GF-D8 (cell line): ENCODE data around the gene CEP131.
A peak's percentile ranks its signal among the peaks of the same experiment; 100 is the strongest.

Source experiments
- DNase-seq: peaks from one replicate; lab custom pipeline; 2025; lab: John Stamatoyannopoulos, UW

Gene CEP131

DNA sequence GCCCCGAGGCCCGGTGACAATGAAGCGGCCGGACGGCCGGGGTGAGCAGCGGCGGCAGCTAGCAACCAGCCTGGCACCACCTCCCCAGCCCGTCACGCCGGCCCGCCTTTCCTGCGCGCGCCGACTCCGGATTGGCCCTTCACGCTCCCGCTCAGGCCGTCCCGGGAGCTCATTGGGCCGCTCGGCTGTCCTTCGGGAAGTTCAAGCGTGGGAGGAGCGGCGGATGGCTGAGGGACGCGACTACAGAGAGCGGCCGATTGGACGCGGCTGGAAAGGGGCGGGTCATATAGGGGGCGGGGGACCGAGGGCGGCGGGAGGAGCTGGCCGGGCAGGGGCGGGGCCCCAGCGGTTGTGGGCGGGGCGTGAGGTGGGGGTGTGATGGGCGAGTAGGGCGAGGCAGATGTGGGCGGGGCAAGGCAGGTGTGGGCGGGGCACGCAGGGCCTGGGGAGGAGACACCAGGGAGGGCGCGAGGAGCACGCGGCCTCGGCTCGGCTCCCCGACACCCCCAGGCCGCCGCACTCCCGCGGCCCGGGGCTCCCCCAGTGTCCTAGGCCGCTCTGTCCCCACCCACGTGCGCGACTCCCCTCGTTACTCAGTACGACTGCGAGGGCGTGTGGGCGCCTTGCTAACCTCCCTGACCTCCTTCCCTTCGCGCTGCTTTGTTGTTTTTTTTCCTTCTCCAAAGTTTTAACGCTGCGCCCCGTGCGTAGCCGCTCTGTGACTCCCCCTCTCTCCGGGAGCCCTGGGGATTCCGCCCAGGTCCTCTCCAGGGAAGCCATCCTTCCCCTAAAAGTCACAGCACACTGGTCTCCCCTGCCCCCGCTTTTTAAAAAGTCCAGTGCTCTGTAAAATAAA, at the start of gene CEP131:
CEP131 (minus strand) TSS at position 60 of the 856 bp plus-strand sequence. CDS start 2,909 bp downstream, outside the sequence.
- DNase-seq: peak; percentile 92

DNA sequence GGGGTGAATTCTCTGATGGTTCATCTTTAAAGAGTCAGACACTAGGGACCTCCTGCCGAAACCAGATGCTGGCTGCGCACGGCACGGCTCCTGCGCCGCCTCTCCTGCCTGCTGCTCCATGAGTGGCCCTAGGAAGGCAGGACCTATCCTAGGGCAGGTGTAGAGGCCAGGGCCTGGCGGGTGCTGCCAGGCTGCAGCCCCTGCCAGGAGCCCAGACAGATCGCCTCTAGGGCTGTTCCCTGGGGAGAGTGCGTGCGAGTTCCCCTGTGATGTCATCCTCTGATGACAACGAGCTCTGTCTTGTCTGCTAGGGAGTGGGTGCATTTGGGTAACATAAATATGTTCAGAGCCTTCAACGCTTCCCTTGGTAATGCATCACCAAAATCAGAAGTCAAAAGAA, 48.5 kb upstream of the CEP131 start:
- DNase-seq: no peak

DNA sequence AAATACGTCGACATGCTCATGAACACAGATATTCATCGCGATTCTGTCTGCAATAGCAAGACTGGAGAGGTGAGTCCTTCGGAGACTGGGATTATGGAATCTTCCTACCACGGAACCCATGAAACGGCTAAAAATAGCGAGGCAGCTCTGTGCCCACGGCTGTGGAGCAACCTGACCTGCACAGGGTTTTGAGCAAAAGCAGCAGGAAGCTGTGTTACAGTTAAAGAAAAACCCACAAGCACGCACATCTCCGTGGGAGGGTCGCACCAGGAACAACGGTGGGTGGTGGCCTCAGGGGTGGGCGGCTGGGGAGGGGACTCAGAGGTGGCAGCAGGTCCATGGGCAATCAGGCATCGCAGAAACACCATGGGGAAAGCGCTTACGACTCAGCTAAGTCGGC, 47.5 kb upstream of the CEP131 start:
- DNase-seq: peak; percentile 27

DNA sequence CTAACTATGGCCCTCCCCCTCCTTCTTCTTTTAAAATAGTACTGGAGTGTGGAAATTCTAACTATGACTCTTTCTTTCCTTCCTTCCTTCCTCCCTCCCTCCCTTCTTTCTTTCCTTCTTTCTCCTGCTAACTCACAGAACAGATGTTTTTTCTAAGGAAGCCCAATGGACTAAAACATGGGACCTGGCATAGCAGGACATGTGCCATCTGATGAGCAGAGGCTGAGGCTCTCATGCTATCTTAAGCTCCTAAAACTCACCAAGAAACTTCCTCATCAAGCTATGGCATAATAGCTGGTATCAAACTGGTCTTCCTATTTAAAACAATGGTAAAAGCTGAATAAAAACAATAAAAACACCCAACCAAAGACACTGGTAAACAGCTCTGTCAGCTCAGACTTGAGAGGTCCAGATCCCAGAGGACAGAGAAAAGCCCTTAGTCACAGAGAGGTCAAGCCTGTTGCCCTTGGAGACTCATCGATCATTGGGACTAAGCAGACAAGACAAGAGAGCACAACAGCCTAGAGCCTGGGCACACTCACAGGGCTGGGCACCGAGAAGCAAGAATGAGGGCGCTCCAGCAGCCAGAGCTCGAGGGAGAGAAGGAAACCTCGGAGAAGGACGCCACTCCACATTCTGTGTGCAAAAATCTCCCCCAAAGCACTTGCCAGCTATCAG, 44.8 kb upstream of the CEP131 start:
- peak; percentile 19 for DNase-seq

GRCh38 chr17:81265576-81265975, 42.8 kb upstream of the CEP131 start:
- no peak for DNase-seq

GRCh38 chr17:81264640-81265039, 41.9 kb upstream of the CEP131 start:
- no peak for DNase-seq

GRCh38 chr17:81263371-81264181, 40.8 kb upstream of the CEP131 start:
- no peak for DNase-seq

- DNase-seq: no peak
These were observed 39.0 kb upstream of the CEP131 start for GRCh38 chr17:81261582-81262336.

GRCh38 chr17:81261096-81261495, 38.3 kb upstream of the CEP131 start:
- no peak for DNase-seq

GRCh38 chr17:81260641-81261040, 37.9 kb upstream of the CEP131 start:
- no peak for DNase-seq

GRCh38 chr17:81260171-81260570, 37.4 kb upstream of the CEP131 start:
- DNase-seq: no peak

GRCh38 chr17:81259058-81259605, 36.4 kb upstream of the CEP131 start:
- no peak for DNase-seq

DNA sequence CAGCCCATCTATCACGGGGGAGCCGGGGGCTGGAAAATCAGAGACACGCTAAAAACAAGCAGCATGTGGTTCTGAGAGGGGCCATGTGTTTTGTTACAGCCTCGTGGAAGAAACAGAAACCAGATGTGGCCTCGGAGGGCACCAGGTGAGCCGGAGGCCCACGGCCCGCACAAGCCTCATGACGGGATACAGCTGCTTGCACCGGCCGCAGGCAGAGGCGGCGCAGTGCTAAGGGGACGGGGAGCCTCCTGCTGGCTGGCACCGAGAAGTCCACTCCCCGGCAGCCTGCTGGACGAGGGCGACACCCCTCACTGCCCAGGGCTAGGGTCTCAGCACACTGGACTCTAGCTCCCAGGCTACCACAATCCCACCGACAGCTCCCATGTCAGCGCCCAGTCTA, 35.5 kb upstream of the CEP131 start:
- no peak for DNase-seq

DNA sequence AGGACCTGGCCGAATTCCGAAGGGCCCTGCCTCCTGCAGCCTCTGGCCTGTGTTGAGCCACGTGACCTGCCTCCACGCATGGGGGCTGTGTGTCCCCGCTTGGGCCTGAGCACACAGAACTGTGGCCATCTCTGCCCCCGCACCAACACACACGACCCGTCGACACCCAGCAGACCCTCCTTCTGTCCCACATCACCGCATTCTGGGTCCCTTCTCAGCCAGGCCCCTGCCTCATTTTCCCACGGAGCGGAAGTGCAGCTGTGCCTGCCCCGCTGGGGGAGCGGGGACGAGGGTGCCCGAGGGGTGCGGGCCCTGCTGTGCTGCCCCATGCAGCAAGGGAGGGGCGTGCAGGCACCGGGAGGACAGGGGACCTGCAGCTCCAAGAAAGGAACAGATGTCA, 34.8 kb upstream of the CEP131 start:
- no peak for DNase-seq

DNA sequence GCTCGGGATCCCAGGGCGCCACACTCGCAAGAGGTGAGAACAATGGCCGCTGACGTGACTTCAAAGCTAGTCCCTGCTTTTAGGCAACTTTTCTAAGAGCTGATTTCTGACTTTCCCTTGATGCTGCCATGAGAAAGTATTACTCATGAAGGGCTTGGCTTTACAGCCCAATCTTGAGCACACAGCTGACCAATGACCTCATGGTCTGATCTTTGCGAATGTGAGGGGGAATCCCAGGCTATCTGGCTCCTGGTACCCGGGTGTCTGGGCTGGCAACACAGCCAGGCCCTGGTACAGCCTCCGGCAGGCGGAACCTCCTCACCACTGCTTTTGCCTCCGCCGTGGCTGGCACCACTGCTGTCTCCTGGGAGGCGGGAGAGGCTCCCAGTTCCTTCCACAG, 33.9 kb upstream of the CEP131 start:
- DNase-seq: no peak

DNA sequence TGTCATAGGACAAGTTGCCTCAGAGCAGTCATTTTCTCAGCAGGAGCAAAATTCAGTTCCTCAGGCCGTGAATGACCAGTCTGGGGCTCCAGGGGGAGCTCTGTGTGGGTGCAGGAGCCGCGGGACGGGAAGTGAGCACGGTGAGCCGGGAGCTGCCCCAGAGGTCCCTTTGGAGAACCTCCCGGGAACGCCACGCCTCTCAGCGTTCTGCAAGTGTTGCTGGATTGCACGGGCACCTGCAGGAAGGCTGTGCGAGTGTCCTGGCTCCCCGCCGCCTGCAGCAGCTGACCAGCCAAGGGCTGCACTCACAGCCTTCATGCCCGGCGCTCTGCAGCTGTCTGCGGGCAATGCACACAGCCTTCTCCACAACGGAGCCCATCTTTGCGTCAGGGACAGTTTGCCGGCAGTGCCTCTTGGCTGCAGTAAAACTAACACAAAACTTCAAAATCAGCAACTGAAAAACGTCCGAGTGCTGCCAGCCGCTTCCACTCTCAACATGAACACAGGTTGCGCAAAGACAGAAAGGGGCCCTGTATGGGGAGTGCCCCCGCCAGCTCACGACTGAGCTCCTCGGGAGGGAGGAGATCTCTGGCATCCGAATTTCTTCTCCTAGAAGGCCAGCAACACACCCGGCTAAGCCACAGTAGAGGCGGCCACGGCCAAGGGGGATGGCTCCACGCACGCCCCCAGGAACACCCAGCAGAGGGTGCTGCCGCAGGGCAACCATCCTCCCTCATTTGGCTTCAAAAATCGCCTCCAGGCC, 32.4 kb upstream of the CEP131 start:
- DNase-seq: peak; percentile 49

GRCh38 chr17:81253358-81254131, 30.8 kb upstream of the CEP131 start:
- no peak for DNase-seq

DNA sequence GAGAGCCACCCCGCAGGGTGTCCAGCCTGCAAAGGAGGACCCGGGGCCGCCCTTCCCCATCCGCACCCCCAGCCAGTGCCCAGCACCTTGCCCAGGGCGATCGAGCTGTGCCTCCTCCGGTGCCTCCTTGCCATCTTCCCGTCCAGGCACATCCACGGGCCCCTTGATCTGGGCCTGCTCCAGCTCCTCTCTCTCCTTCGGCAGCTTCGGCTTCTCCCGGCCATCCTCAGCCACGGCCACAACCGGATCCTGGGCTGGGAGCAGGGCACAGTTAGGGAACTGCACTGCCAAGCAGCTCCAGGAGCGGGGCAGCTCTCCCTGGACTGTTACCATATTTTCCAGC, 30.2 kb upstream of the CEP131 start:
- DNase-seq: no peak

DNA sequence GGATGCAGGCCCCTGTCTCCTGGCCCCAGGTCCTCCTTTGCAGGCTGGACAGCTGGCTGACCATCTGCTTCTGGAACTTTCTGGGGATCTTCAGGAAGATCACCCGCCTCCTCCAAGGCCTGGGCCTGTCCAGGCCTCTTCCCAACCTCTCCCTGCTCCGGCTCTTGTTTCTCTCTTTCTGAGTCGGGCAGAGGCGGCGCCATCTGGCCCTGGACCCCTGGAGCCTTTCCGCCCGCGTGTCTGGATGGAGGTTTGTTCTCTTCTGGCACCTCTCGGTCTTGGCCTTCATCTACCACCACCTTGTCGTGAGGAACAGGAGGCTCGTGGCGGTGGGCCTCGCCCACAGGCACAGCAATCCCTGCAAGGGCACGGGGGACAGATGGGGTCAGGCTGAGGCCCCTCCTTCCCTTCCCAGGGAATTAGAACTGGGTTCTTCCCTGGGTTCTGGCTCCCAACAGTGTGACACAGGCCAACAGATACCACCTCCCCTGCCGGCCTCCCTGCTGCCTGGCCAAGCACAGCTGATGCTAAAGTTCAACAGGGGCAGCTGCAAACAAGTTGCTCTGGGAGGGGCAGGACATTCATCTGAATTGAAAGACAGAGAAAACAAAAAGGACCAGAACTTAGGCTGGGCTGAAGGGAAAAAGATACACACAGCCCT, 29.7 kb upstream of the CEP131 start:
- no peak for DNase-seq
